Posterior cingulate gyrus (tissue), 11 donors: Measurements from ENCODE around the gene PLCD1.
"Not testable (repeated sequence)": the region's sequence is repeated elsewhere in the genome, so short reads cannot be mapped to it uniquely, and the experiment has no call there.

ENCODE experiments used
- DNase-seq, 10 donors: peaks; one replicate each; pipeline versions ENCODE4 v3.0.0 to v3.0.0-alpha.2; 2020 to 2021; ENCODE audit warnings: mixed read lengths in 3 of 10
- intact Hi-C: fragments of 100-400 bp; cut with DNase I; formaldehyde crosslinking; loops from one replicate; pipeline ENCODE4 v1.15.1; 2023

The PLCD1 gene

GRCh38 chr3:38029400-38030125, at the start of gene PLCD1:
TSS of gene PLCD1 (minus strand) at chr3:38029642. CDS start at chr3:38029539, 103 bp downstream.
- intact Hi-C loops = no loop called here
- DNase-seq = peak in 6 of 10 donors; percentile 47 to 88 (median 72)

- DNase-seq, intact Hi-C loops: not testable (repeated sequence)
Measured at GRCh38 chr3:38077073-38077472, 47.6 kb upstream of the PLCD1 start.

GRCh38 chr3:38070013-38070412, 40.6 kb upstream of the PLCD1 start:
- intact Hi-C loops = no loop called here
- DNase-seq = no peak

GRCh38 chr3:38067508-38068233, 38.2 kb upstream of the PLCD1 start:
- intact Hi-C loops = no loop called here
- DNase-seq = no peak

- DNase-seq, intact Hi-C loops: not testable (repeated sequence)
Measured at GRCh38 chr3:38064453-38064852, 35.0 kb upstream of the PLCD1 start.

GRCh38 chr3:38062809-38063208, 33.4 kb upstream of the PLCD1 start:
- intact Hi-C loops = no loop called here
- DNase-seq = no peak

GRCh38 chr3:38059591-38059990, 30.1 kb upstream of the PLCD1 start:
- no peak for DNase-seq
- intact Hi-C loops = no loop called here

- no peak for DNase-seq
- intact Hi-C loops = no loop called here
Measured at GRCh38 chr3:38059148-38059547, 29.7 kb upstream of the PLCD1 start.

- no peak for DNase-seq
- intact Hi-C loops = no loop called here
Measured at GRCh38 chr3:38054499-38055001, 25.1 kb upstream of the PLCD1 start.

- intact Hi-C loops, DNase-seq: not testable (repeated sequence)
Measured at GRCh38 chr3:38053813-38054498, 24.5 kb upstream of the PLCD1 start.

- intact Hi-C loops = not testable (repeated sequence)
Measured at GRCh38 chr3:38053286-38053685, 23.8 kb upstream of the PLCD1 start.

GRCh38 chr3:38051131-38051530, 21.7 kb upstream of the PLCD1 start:
- intact Hi-C loops = no loop called here

More at GRCh38 chr3:38053286-38053685, 23.8 kb upstream of the PLCD1 start:
- DNase-seq = not testable (repeated sequence)

GRCh38 chr3:38049358-38050126, 20.1 kb upstream of the PLCD1 start:
- DNase-seq = peak in 1 of 10 donors; percentile 21
- intact Hi-C loops = no loop called here

More at GRCh38 chr3:38051131-38051530, 21.7 kb upstream of the PLCD1 start:
- DNase-seq = peak in 1 of 10 donors; percentile 74

- DNase-seq = no peak
- intact Hi-C loops = no loop called here
Measured at GRCh38 chr3:38047896-38048295, 18.5 kb upstream of the PLCD1 start.

- no peak for DNase-seq
- intact Hi-C loops = no loop called here
Measured at GRCh38 chr3:38046821-38047220, 17.4 kb upstream of the PLCD1 start.

GRCh38 chr3:38046027-38046426, 16.6 kb upstream of the PLCD1 start:
- peak in 1 of 10 donors; percentile 6 for DNase-seq
- intact Hi-C loops = no loop called here

GRCh38 chr3:38043486-38043885, 14.0 kb upstream of the PLCD1 start:
- intact Hi-C loops = no loop called here

GRCh38 chr3:38040401-38040800, 11.0 kb upstream of the PLCD1 start:
- intact Hi-C loops = no loop called here
- peak in 2 of 10 donors; percentile 47 to 66 for DNase-seq

More at GRCh38 chr3:38043486-38043885, 14.0 kb upstream of the PLCD1 start:
- DNase-seq = peak in 1 of 10 donors; percentile 19

GRCh38 chr3:38039899-38040261, 10.4 kb upstream of the PLCD1 start:
- intact Hi-C loops = no loop called here

More at GRCh38 chr3:38039899-38040261, 10.4 kb upstream of the PLCD1 start:
- DNase-seq = peak in 7 of 10 donors; percentile 38 to 93 (median 60)
